ENCODE results near the gene ZNF774. TPM values are rescaled to one million over a fixed set of nuclear protein-coding genes. Genes with fewer than 3 reads are reported as not detected.

Gene ZNF774
- total RNA-seq, 4 donors from 2014 or later = 0.22 to 2.5 (median 0.33) TPM; not detected in 1

- no peak for TF ChIP-seq CTCF (IDR thresholded peaks at IDR 0.05; ENCODE audit: low read depth)
Observed at GRCh38 chr15:90334304-90334731, 17.8 kb upstream of the ZNF774 start.

- TF ChIP-seq CTCF (IDR thresholded peaks at IDR 0.05; ENCODE audit: low read depth) = no peak
Observed at GRCh38 chr15:90336705-90337141, 15.4 kb upstream of the ZNF774 start.

GRCh38 chr15:90337256-90337655 is 14.8 kb upstream of the ZNF774 start:
- no peak for TF ChIP-seq CTCF (IDR thresholded peaks at IDR 0.05; ENCODE audit: low read depth)

- TF ChIP-seq CTCF (IDR thresholded peaks at IDR 0.05; ENCODE audit: low read depth) = no peak
Observed at GRCh38 chr15:90338532-90338931, 13.6 kb upstream of the ZNF774 start.

GRCh38 chr15:90340345-90340744 is 11.7 kb upstream of the ZNF774 start:
- no peak for TF ChIP-seq CTCF (IDR thresholded peaks at IDR 0.05; ENCODE audit: low read depth)

- TF ChIP-seq CTCF (IDR thresholded peaks at IDR 0.05; ENCODE audit: low read depth) = no peak
Observed at GRCh38 chr15:90343302-90343790, 8.7 kb upstream of the ZNF774 start.

GRCh38 chr15:90344662-90345061 is 7.4 kb upstream of the ZNF774 start:
- TF ChIP-seq CTCF (IDR thresholded peaks at IDR 0.05; ENCODE audit: low read depth) = no peak
